HL-60 (cell line): ENCODE data around the gene RAB39A.

Experiments used
- DNase-seq, 2 experiments: peaks; one replicate each; pipeline ENCODE4 v3.0.0-alpha.2; 2010 to 2020; ENCODE audit warnings: low read depth in 1 of 2, low spot score in 1 of 2
- H3K27ac ChIP-seq: fragments of 250-450 bp; sonication (Bioruptor Pico); replicated peaks from 2 replicates; pipeline ENCODE4 v1.5.1; 2020; ENCODE audit warnings: mild to moderate bottlenecking, moderate library complexity
- H3K27me3 ChIP-seq: fragments of 250-450 bp; sonication (Bioruptor Pico); 2 replicates; pipeline ENCODE4 v1.5.1; 2021; ENCODE audit warnings: mild to moderate bottlenecking, moderate library complexity; ENCODE audit not compliant: insufficient read depth, poor library complexity, severe bottlenecking
- H3K4me3 ChIP-seq: replicated peaks from 2 replicates; pipeline ENCODE4 v1.5.1; 2011; ENCODE audit warnings: mild to moderate bottlenecking, control low read depth, low read length; ENCODE audit not compliant: insufficient read depth
- GABPA ChIP-seq: IDR thresholded peaks from 2 replicates; pipeline ENCODE4 v1.6.1; 2012; ENCODE audit warnings: low read depth
- POLR2AphosphoS5 ChIP-seq: IDR thresholded peaks from 2 replicates; pipeline ENCODE4 v1.6.1; 2012; ENCODE audit warnings: low read depth
- SPI1 ChIP-seq: IDR thresholded peaks from 2 replicates; pipeline ENCODE4 v1.6.1; 2012; ENCODE audit warnings: low read depth, mild to moderate bottlenecking, borderline replicate concordance
- TF ChIP-seq, protein P1 (sequence below): IDR thresholded peaks from one replicate; pipeline ENCODE4 v1.5.1; 2011; ENCODE audit warnings: low read length, control low read depth, inconsistent platforms; ENCODE audit not compliant: insufficient read depth
- TF ChIP-seq, protein P2 (sequence below): IDR thresholded peaks from 2 replicates; pipeline ENCODE4 v1.6.1; 2012; ENCODE audit warnings: low read depth; ENCODE audit not compliant: insufficient replicate concordance

The RAB39A gene

DNA sequence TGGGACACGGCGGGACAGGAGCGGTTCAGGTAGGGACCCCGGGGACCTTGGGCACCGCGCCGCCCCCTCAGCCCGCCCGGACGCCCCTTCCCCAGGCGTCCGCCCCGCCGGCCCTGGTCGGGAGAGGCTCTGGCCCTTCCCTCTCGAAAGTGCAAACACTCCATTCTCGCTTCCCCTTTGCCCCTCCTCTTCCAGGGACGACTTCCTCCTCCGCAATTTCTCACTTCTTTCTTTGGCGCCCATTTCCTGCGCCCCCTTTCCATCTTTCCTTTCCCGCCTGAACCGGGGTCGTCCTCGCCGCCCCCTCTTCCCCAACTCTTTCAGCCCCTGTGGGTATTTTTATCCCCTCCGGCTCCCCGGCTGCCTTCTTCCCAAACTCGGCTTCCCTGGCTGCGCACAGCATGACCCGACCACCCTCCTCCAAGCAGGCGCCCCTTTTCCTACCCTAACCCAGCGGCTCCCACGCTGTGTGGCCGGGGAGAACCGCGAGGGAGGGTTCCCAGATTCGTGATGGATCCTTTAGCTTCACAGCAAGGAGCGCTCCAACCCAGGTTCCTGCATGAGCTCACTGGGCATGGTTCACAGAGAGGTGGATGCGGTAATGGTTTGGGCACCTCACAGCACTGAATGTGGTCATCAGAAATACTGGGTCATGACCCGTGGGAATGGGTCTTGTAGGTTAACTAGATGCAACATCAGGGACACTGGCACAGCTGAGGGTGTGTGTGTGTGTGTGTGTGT, 689 bp downstream of the RAB39A start:
- Histone ChIP-seq H3K4me3 (peak overlapping the region; percentile 78), H3K27ac (no peak overlapping the region), H3K27me3 (peaks cover 10% of the 10 kb centered on the region)
- DNase-seq: peak; percentile 4 to 34
- TF ChIP-seq GABPA (no peak), SPI1 (0 out of 2 replicates have a peak, but pooled peaks have one; percentile 33), POLR2AphosphoS5 (no peak)
- TF ChIP-seq, protein P1, sequence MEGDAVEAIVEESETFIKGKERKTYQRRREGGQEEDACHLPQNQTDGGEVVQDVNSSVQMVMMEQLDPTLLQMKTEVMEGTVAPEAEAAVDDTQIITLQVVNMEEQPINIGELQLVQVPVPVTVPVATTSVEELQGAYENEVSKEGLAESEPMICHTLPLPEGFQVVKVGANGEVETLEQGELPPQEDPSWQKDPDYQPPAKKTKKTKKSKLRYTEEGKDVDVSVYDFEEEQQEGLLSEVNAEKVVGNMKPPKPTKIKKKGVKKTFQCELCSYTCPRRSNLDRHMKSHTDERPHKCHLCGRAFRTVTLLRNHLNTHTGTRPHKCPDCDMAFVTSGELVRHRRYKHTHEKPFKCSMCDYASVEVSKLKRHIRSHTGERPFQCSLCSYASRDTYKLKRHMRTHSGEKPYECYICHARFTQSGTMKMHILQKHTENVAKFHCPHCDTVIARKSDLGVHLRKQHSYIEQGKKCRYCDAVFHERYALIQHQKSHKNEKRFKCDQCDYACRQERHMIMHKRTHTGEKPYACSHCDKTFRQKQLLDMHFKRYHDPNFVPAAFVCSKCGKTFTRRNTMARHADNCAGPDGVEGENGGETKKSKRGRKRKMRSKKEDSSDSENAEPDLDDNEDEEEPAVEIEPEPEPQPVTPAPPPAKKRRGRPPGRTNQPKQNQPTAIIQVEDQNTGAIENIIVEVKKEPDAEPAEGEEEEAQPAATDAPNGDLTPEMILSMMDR: no peak
- TF ChIP-seq, protein P2, sequence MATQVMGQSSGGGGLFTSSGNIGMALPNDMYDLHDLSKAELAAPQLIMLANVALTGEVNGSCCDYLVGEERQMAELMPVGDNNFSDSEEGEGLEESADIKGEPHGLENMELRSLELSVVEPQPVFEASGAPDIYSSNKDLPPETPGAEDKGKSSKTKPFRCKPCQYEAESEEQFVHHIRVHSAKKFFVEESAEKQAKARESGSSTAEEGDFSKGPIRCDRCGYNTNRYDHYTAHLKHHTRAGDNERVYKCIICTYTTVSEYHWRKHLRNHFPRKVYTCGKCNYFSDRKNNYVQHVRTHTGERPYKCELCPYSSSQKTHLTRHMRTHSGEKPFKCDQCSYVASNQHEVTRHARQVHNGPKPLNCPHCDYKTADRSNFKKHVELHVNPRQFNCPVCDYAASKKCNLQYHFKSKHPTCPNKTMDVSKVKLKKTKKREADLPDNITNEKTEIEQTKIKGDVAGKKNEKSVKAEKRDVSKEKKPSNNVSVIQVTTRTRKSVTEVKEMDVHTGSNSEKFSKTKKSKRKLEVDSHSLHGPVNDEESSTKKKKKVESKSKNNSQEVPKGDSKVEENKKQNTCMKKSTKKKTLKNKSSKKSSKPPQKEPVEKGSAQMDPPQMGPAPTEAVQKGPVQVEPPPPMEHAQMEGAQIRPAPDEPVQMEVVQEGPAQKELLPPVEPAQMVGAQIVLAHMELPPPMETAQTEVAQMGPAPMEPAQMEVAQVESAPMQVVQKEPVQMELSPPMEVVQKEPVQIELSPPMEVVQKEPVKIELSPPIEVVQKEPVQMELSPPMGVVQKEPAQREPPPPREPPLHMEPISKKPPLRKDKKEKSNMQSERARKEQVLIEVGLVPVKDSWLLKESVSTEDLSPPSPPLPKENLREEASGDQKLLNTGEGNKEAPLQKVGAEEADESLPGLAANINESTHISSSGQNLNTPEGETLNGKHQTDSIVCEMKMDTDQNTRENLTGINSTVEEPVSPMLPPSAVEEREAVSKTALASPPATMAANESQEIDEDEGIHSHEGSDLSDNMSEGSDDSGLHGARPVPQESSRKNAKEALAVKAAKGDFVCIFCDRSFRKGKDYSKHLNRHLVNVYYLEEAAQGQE: no peak

DNA sequence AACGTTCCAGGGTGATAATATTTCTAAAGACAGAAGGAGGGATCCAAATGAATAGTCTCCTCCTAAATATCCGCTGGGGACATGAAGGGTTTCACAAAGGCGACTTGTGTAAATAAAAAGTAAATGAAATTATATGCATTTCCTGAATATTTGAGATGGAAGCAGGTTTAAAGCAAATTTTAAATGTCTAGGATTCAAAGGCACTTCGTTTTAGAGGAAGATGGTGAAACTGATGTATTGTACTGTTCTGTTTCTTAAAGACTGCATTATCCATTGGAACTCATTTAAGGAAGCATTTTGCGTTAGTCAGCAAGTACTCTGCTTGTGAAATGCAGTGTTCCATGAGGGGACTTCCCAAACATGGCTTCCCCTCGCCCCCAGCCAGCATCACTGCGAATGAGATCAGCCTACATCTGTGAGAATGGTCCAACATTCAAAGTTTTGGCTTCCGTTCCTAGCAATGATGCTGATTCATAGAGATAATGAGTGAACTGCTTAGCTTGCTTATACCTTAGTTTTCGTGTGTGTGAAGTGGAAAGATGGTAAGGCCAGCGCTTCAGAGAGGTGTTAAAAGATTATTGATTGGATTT, 1.5 kb downstream of the RAB39A start:
- no peak overlapping the region for H3K4me3 ChIP-seq
- DNase-seq: peak in 1 of 2 experiments; percentile 5
- TF ChIP-seq POLR2AphosphoS5: no peak
- TF ChIP-seq, protein P2: no peak
- no peak for TF ChIP-seq GABPA
- no peak for TF ChIP-seq SPI1
- TF ChIP-seq, protein P1: no peak
- no peak overlapping the region for H3K27ac ChIP-seq
- peaks cover 10% of the 10 kb centered on the region for H3K27me3 ChIP-seq

DNA sequence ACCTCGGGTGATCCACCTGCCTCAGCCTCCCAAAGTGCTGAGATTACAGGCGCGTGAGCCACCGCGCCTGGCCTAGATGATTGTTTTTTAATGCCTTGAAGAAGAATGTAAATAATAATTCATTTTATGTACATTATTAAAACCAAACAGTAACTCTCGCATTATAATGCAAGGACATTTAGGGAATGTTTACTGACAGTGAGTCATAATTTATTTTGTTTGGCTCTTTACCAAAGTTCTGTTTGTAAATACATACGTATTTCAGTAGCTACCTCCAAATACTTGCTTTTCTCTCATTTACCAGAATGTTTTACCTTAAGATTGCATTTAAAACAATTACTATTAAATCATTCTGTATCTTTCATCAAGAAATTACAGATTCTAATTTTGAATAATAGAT, 3.0 kb downstream of the RAB39A start:
- TF ChIP-seq, protein P1: no peak
- TF ChIP-seq GABPA: no peak
- TF ChIP-seq, protein P2: no peak
- no peak for TF ChIP-seq SPI1
- TF ChIP-seq POLR2AphosphoS5: no peak
- DNase-seq: no peak
- H3K27me3 ChIP-seq: peaks cover 10% of the 10 kb centered on the region
- H3K4me3 ChIP-seq: no peak overlapping the region
- no peak overlapping the region for H3K27ac ChIP-seq
